HEK293 (cell line): ENCODE measurements around the gene PLCD3.

Source experiments
- CTCF ChIA-PET: fragments of 350-600 bp; formaldehyde crosslinking; extraction: SDS; loops from one replicate; lab custom pipeline; 2021; ENCODE audit warnings: antibody characterized with exemption; lab: Yijun Ruan, JAX
- POLR2A ChIA-PET: fragments of 300-600 bp; formaldehyde crosslinking; extraction: SDS; loops from one replicate; lab custom pipeline; 2020; ENCODE audit warnings: antibody characterized with exemption, inconsistent platforms; lab: Yijun Ruan, JAX
- H3K27ac ChIP-seq: fragments of 200-500 bp; sonication (Bioruptor generic); 2 replicates; pipeline ENCODE4 v1.5.1; 2014; ENCODE audit warnings: low read depth, low read length, control low read depth, inconsistent platforms; ENCODE audit errors: extremely low read depth
- H3K36me3 ChIP-seq, 2 experiments: fragments of 200-500 bp in 1 of 2; sonication (Bioruptor generic) in 1 of 2; 1 replicate in 1 of 2; 2 replicates in 1 of 2; pipeline ENCODE4 v1.5.1; 2014 to 2017; ENCODE audit warnings: inconsistent platforms in 2 of 2, low read length in 2 of 2; ENCODE audit not compliant: control insufficient read depth in 2 of 2, insufficient read depth in 1 of 2
- H3K4me1 ChIP-seq: fragments of 200-500 bp; sonication (Bioruptor generic); 2 replicates; pipeline ENCODE4 v1.5.1; 2014; ENCODE audit warnings: mild to moderate bottlenecking, low read length, inconsistent platforms; ENCODE audit not compliant: control insufficient read depth, insufficient read depth
- H3K4me3 ChIP-seq: 2 replicates; pipeline ENCODE4 v1.5.1; 2011; ENCODE audit warnings: low read depth, mild to moderate bottlenecking, control low read depth, low read length, moderate library complexity
- H3K9me3 ChIP-seq: fragments of 200-500 bp; sonication (Bioruptor generic); 2 replicates; pipeline ENCODE4 v1.5.1; 2014; ENCODE audit warnings: low read depth, low read length, inconsistent platforms; ENCODE audit not compliant: control insufficient read depth, insufficient read depth
- BCL11A ChIP-seq: fragments of 450-650 bp; formaldehyde crosslinking; IDR thresholded peaks from 2 replicates; pipeline ENCODE4 v1.5.1; 2016; ENCODE audit warnings: low read depth, missing biosample characterization, missing genetic modification characterization
- KLF8 ChIP-seq: fragments of 450-650 bp; formaldehyde crosslinking; IDR thresholded peaks from 2 replicates; pipeline ENCODE4 v1.5.1; 2016; ENCODE audit warnings: missing biosample characterization, missing genetic modification characterization
- PATZ1 ChIP-seq: fragments of 450-650 bp; formaldehyde crosslinking; IDR thresholded peaks from 2 replicates; pipeline ENCODE4 v1.5.1; 2016; ENCODE audit warnings: missing biosample characterization, missing genetic modification characterization
- YY2 ChIP-seq: fragments of 450-650 bp; formaldehyde crosslinking; IDR thresholded peaks from 2 replicates; pipeline ENCODE4 v1.5.1; 2016; ENCODE audit warnings: missing biosample characterization, missing genetic modification characterization
- ZBTB17 ChIP-seq: fragments of 450-650 bp; formaldehyde crosslinking; IDR thresholded peaks from 2 replicates; pipeline ENCODE4 v1.5.1; 2016; ENCODE audit warnings: missing biosample characterization, missing genetic modification characterization
- ZFHX2 ChIP-seq: fragments of 450-650 bp; formaldehyde crosslinking; conservative IDR thresholded peaks from 2 replicates; pipeline ENCODE4 v1.5.1; 2016; ENCODE audit warnings: missing biosample characterization, missing genetic modification characterization
- ZIC2 ChIP-seq: fragments of 450-650 bp; formaldehyde crosslinking; IDR thresholded peaks from 2 replicates; pipeline ENCODE4 v1.5.1; 2016; ENCODE audit warnings: missing biosample characterization, missing genetic modification characterization
- ZNF132 ChIP-seq: fragments of 450-650 bp; formaldehyde crosslinking; IDR thresholded peaks from 2 replicates; pipeline ENCODE4 v1.5.1; 2017; ENCODE audit warnings: missing biosample characterization, missing genetic modification characterization, borderline replicate concordance
- ZNF214 ChIP-seq: fragments of 450-650 bp; formaldehyde crosslinking; IDR thresholded peaks from 2 replicates; pipeline ENCODE4 v1.5.1; 2017; ENCODE audit warnings: missing biosample characterization, mild to moderate bottlenecking, missing genetic modification characterization, borderline replicate concordance
- ZNF248 ChIP-seq: fragments of 450-650 bp; formaldehyde crosslinking; IDR thresholded peaks from 2 replicates; pipeline ENCODE4 v1.5.1; 2017; ENCODE audit warnings: missing biosample characterization, missing genetic modification characterization
- ZNF398 ChIP-seq: fragments of 450-650 bp; formaldehyde crosslinking; IDR thresholded peaks from 2 replicates; pipeline ENCODE4 v1.5.1; 2017; ENCODE audit warnings: missing biosample characterization, missing genetic modification characterization
- ZNF433 ChIP-seq: fragments of 450-650 bp; formaldehyde crosslinking; IDR thresholded peaks from 2 replicates; pipeline ENCODE4 v1.5.1; 2016; ENCODE audit warnings: missing biosample characterization, missing genetic modification characterization, low read depth
- ZNF510 ChIP-seq: fragments of 450-650 bp; formaldehyde crosslinking; IDR thresholded peaks from 2 replicates; pipeline ENCODE4 v1.5.1; 2018; ENCODE audit warnings: mild to moderate bottlenecking, missing genetic modification characterization, missing biosample characterization; ENCODE audit not compliant: insufficient replicate concordance
- ZNF548 ChIP-seq: fragments of 450-650 bp; formaldehyde crosslinking; IDR thresholded peaks from 2 replicates; pipeline ENCODE4 v1.5.1; 2016; ENCODE audit warnings: missing biosample characterization, missing genetic modification characterization
- ZNF626 ChIP-seq: fragments of 450-650 bp; sonication (Bioruptor Pico); formaldehyde crosslinking; IDR thresholded peaks from 2 replicates; pipeline ENCODE4 v1.5.1; 2018; ENCODE audit warnings: missing biosample characterization, missing genetic modification characterization, inconsistent platforms
- ZNF670 ChIP-seq: fragments of 450-650 bp; formaldehyde crosslinking; IDR thresholded peaks from 2 replicates; pipeline ENCODE4 v1.5.1; 2016; ENCODE audit warnings: missing biosample characterization, missing genetic modification characterization, low read depth
- ZNF837 ChIP-seq: fragments of 450-650 bp; formaldehyde crosslinking; IDR thresholded peaks from 2 replicates; pipeline ENCODE4 v1.5.1; 2016; ENCODE audit warnings: missing biosample characterization, missing genetic modification characterization
- TF ChIP-seq, protein P1 (sequence below): fragments of 450-650 bp; formaldehyde crosslinking; IDR thresholded peaks from 2 replicates; pipeline ENCODE4 v1.5.1; 2016; ENCODE audit warnings: missing biosample characterization, missing genetic modification characterization
- TF ChIP-seq, protein P2 (sequence below): sonication (generic); formaldehyde crosslinking; IDR thresholded peaks from 2 replicates; pipeline ENCODE4 v1.8.1; 2022; ENCODE audit warnings: mild to moderate bottlenecking, moderate library complexity, missing genetic modification reagents

Gene PLCD3

GRCh38 chr17:45138911-45139532 lies 6.7 kb upstream of the PLCD3 start (continued):
- TF ChIP-seq, protein P1, sequence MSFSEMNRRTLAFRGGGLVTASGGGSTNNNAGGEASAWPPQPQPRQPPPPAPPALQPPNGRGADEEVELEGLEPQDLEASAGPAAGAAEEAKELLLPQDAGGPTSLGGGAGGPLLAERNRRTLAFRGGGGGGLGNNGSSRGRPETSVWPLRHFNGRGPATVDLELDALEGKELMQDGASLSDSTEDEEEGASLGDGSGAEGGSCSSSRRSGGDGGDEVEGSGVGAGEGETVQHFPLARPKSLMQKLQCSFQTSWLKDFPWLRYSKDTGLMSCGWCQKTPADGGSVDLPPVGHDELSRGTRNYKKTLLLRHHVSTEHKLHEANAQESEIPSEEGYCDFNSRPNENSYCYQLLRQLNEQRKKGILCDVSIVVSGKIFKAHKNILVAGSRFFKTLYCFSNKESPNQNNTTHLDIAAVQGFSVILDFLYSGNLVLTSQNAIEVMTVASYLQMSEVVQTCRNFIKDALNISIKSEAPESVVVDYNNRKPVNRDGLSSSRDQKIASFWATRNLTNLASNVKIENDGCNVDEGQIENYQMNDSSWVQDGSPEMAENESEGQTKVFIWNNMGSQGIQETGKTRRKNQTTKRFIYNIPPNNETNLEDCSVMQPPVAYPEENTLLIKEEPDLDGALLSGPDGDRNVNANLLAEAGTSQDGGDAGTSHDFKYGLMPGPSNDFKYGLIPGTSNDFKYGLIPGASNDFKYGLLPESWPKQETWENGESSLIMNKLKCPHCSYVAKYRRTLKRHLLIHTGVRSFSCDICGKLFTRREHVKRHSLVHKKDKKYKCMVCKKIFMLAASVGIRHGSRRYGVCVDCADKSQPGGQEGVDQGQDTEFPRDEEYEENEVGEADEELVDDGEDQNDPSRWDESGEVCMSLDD (tag by site-specific recombination) = no peak
- TF ChIP-seq YY2 = no peak
- no peak for TF ChIP-seq ZNF670
- no peak for TF ChIP-seq KLF8 (tag by site-specific recombination)
- no peak for TF ChIP-seq ZNF510 (tag by site-specific recombination)
- no peak for TF ChIP-seq ZNF548 (tag by site-specific recombination)
- no peak for TF ChIP-seq ZNF626 (tag by site-specific recombination)
- TF ChIP-seq BCL11A (tag by site-specific recombination) = no peak
- TF ChIP-seq ZNF132 (tag by site-specific recombination) = no peak

DNA sequence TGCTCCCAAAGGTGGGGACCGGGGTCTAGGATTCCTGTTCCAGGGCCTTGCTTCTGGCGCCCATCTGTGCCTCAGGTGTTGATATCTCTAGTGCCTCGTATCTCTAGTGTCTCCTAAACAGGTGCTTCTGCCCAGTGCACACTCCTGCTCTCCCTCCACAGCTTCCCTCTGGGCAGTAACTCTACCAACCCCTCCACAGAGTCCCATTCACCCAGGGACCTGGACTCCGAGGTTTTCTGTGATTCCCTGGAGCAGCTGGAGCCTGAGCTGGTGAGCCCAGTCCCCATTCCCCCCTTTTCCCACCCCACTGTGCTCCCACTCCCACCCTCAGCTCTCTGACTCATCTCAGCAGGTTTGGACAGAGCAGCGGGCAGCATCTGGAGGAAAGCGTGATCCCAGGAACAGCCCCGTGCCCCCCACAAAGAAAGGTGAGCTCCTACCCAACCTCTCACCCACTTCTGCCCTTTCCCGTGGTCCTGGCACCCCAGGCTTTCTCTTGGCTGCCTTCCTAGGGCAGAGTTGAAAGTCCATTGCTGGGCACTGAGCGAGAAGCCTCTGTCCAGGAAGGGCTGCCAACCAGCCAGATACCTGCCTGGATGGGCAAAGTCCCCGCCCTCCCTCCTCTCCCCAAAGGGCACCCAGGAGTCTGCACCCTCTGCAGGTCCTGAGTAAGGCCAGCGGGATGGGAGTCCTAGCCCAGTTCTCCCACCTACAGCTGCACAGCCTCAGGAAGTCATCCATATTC lies 5.4 kb upstream of the PLCD3 start:
- ChIA-PET POLR2A (interaction anchor here (0.6 to 7.8 kb wide), 3 partner anchors 12 to 83 kb away, joined by 4 to 192 read pairs (median 21); partner anchors contain the start of genes HEXIM1 and HEXIM2), CTCF (interaction anchor here (3.1 to 10.1 kb wide), 3 partner anchors 13 to 60 kb away, joined by 36 to 301 read pairs (median 209); partner anchors contain the start of gene HEXIM1)
- TF ChIP-seq PATZ1 (tag by site-specific recombination) = no peak
- 0 out of 2 replicates have a peak, but pooled peaks have one; percentile 35 for TF ChIP-seq ZNF398 (tag by site-specific recombination)
- TF ChIP-seq ZNF837 (tag by site-specific recombination) = no peak
- TF ChIP-seq ZFHX2 = 0 out of 2 replicates have a peak, but pooled peaks have one; percentile 16
- TF ChIP-seq ZNF214 (tag by site-specific recombination) = no peak
- no peak for TF ChIP-seq ZNF433 (tag by site-specific recombination)
- TF ChIP-seq ZIC2 (tag by site-specific recombination) = peak; percentile 54
- no peak for TF ChIP-seq ZNF248 (tag by site-specific recombination)
- no peak for TF ChIP-seq ZBTB17 (tag by site-specific recombination)
- TF ChIP-seq, protein P2, sequence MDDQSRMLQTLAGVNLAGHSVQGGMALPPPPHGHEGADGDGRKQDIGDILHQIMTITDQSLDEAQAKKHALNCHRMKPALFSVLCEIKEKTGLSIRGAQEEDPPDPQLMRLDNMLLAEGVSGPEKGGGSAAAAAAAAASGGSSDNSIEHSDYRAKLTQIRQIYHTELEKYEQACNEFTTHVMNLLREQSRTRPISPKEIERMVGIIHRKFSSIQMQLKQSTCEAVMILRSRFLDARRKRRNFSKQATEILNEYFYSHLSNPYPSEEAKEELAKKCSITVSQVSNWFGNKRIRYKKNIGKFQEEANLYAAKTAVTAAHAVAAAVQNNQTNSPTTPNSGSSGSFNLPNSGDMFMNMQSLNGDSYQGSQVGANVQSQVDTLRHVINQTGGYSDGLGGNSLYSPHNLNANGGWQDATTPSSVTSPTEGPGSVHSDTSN (CRISPR knock-in tag) = no peak
- no peak overlapping the region for H3K27ac ChIP-seq
- H3K36me3 ChIP-seq = peaks cover 0 to 22% of the 10 kb centered on the region in 2 experiments; a peak in 1 of 3 replicates
- H3K4me1 ChIP-seq = peaks cover 7% of the 10 kb centered on the region; the same call in 1 of the 2 replicates
- no peak overlapping the region for H3K4me3 ChIP-seq
- H3K9me3 ChIP-seq = no peaks in the 10 kb centered on the region
